Measurements from ENCODE around the gene MED28.

GRCh38 chr4:17647927-17648326 lies 33.5 kb downstream of the MED28 start:
- TF ChIP-seq CTCF (IDR thresholded peaks at IDR 0.05) (no peak), POLR2A (IDR thresholded peaks at IDR 0.05) (no peak)

Data from esophagus squamous epithelium (tissue), 4 donors.